GM21576 (cell line): ENCODE measurements around the gene AK6.
"Not testable (repeated sequence)": the region's sequence is repeated elsewhere in the genome, so short reads cannot be mapped to it uniquely, and the experiment has no call there.

Experiments used
- ATAC-seq: cut with Tn5 transposase; IDR thresholded peaks from one replicate; pipeline ENCODE4 v1.9.1; 2021; ENCODE audit warnings: mild to moderate bottlenecking, moderate library complexity; ENCODE audit not compliant: unreplicated experiment

The AK6 gene

GRCh38 chr5:69341520-69342161 is 27.7 kb downstream of the AK6 start:
- no peak for ATAC-seq

- no peak for ATAC-seq
Observed at GRCh38 chr5:69335341-69335935, 33.9 kb downstream of the AK6 start.

GRCh38 chr5:69334793-69335268 is 34.5 kb downstream of the AK6 start:
- peak; percentile 61 for ATAC-seq

- not testable (repeated sequence) for ATAC-seq
Observed at GRCh38 chr5:69333668-69334315, 35.5 kb downstream of the AK6 start.

- ATAC-seq, result no peak
Observed at GRCh38 chr5:69331528-69332445, 37.5 kb downstream of the AK6 start.

- ATAC-seq, result no peak
Observed at GRCh38 chr5:69329905-69330489, 39.3 kb downstream of the AK6 start.

- no peak for ATAC-seq
Observed at GRCh38 chr5:69326365-69326764, 43.0 kb downstream of the AK6 start.

GRCh38 chr5:69317391-69317790 is 51.9 kb downstream of the AK6 start:
- no peak for ATAC-seq

- no peak for ATAC-seq
Observed at GRCh38 chr5:69315972-69316371, 53.3 kb downstream of the AK6 start.

- no peak for ATAC-seq
Observed at GRCh38 chr5:69313428-69313827, 55.9 kb downstream of the AK6 start.

GRCh38 chr5:69312459-69313160 is 56.7 kb downstream of the AK6 start:
- ATAC-seq, result no peak

- ATAC-seq, result no peak
Observed at GRCh38 chr5:69309380-69309779, 59.9 kb downstream of the AK6 start.

- ATAC-seq, result no peak
Observed at GRCh38 chr5:69308046-69308553, 61.2 kb downstream of the AK6 start.

GRCh38 chr5:69305512-69305911 is 63.8 kb downstream of the AK6 start:
- ATAC-seq, result no peak
